GM12874 (cell line): ENCODE measurements around the gene SIGLECL1.

Experiments
- TF ChIP-seq, protein P1 (sequence below): IDR thresholded peaks from 2 replicates; pipeline ENCODE4 v1.5.1; 2011; ENCODE audit warnings: low read depth, mild to moderate bottlenecking, control low read depth, low read length, moderate library complexity; ENCODE audit not compliant: insufficient read depth

SIGLECL1 gene

DNA sequence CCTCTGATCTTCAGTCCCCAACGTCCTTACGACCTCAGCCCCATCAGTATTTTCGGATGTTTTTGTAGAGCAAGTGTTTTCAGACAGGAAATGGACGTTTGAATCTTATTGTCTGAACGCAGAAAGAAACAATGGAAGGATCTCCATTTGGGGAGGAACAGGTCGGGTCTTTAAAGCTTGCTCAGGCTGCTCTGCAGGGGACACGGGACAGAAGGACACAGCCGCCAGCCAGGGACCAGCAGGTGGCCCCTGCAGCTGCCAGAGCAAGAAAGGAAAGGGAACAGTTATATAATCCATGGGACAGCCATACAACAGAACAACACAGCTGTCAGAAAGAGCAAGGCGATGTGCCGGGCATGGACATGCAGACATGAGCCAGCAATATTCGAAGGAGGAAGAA lies 42.1 kb downstream of the SIGLECL1 start:
- TF ChIP-seq, protein P1, sequence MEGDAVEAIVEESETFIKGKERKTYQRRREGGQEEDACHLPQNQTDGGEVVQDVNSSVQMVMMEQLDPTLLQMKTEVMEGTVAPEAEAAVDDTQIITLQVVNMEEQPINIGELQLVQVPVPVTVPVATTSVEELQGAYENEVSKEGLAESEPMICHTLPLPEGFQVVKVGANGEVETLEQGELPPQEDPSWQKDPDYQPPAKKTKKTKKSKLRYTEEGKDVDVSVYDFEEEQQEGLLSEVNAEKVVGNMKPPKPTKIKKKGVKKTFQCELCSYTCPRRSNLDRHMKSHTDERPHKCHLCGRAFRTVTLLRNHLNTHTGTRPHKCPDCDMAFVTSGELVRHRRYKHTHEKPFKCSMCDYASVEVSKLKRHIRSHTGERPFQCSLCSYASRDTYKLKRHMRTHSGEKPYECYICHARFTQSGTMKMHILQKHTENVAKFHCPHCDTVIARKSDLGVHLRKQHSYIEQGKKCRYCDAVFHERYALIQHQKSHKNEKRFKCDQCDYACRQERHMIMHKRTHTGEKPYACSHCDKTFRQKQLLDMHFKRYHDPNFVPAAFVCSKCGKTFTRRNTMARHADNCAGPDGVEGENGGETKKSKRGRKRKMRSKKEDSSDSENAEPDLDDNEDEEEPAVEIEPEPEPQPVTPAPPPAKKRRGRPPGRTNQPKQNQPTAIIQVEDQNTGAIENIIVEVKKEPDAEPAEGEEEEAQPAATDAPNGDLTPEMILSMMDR = no peak

DNA sequence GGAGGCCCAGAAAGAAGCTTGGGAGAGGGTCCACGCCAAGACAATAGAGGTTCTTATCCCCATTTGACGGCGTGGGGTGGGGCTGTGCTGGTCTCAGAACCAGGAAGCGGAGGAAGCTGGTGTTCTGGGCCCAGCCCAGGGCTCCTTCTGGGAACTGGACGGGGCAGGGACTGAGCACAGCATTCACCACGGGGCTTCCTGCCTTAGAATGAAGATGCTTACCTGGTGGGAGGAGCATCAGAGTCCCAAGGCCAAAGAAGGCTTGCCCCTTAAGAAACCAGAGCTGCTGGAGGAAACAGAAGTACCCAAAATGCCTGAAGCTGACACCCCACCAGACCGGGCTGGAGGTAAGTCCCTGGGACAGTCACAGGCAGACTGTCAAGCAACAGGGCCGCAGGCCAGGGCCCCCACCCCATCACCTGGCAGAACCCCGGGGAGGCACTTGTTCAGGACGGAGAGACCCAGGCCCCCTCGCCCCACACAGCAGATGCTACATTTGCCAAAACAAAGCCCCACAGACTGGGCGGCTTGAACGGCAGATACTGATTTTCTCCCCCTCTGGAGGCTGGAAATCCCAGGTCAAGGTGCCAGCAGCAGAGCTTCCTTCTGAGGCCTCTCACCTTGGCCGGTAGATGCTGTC lies 42.8 kb downstream of the SIGLECL1 start:
- TF ChIP-seq, protein P1 = no peak

DNA sequence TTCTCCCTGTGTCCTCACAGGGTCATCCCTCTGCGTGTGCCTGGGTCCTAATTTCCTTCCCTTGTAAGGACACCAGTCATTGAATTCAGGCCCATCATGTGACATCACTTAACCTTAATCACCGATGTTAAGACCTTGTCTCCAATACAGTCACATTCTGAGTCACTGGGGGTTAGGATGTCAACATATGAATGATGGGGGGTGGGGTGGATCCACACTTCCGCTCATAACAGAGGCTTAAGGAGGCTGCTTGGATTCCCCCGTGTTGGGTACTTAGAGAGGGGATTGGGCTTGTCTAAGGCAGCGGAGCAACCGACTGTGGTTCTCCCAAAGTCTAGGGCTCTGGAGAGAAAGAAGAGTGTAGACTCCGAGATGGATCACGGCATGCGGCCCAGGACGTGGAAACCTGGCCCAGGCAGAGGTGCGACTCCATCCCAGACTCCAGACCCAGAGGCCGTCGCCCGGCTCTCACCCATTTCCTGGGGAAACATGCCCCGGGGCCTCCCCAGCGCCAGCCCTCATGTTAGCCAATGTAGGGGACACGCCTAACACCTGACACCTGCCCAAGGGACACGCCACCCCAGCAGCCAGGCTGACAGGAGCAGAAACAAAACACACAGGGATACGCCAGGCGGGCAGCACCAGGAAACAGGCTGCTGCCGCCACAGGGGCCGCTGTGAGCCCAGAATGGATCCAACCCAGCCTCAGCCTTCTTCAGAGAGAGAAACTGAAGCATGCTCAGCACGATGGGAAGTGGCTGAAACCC lies 43.5 kb downstream of the SIGLECL1 start:
- TF ChIP-seq, protein P1 = no peak

DNA sequence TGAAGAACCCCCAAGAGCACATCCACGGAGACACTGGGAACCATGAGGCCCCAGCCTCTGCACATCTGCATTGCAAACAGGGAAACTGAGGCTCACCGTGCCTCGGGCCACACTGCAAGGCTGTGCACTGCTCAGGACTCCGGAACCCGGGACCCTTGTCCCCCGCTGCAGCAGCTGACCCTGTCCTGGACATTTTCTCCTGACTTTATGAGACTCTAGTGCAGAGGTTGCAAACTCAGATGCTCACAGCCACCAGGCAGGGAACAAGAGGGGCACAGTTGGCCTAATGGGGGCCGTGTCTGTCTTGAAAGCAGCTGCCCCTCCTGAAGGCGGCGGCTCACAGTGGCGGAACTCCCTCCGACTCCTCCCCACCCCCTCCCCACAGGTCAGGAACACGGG lies 44.1 kb downstream of the SIGLECL1 start:
- TF ChIP-seq, protein P1 = no peak

DNA sequence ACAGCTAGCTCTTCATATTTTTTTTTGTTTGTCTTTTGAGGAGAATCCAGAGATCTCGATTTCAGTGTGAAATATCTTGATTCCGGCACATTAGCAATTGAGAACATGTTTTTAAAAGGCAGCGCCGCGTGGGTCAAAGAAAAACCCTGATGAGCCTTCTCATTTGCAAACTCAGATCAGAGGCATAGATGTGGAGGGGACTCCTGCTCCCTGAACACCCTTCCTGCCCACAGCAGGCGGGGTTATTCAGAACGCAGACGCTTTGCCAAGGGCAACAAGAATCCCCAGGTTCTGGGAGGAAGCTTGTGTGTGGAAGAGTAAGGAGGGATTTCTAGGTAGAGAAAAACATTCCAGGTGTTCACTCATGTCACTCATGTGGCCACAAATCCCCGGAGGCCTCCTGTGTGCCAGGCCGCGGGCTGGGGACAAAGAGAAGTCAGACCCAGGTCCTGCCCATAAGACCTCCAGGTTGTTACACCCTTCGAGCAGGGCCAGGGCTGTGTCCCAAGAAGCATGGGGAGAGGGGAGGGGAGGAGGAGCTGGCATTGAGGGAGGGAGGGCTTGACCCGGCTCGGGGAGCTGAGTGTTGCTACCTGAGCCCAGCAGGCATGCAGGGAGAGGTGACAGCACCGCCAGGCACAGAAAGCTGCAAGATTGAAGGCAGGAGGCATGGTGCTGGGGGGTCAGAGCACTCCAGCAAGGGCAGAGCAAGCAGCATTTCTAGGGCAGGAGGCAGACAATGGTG lies 44.7 kb downstream of the SIGLECL1 start:
- TF ChIP-seq, protein P1 = no peak

DNA sequence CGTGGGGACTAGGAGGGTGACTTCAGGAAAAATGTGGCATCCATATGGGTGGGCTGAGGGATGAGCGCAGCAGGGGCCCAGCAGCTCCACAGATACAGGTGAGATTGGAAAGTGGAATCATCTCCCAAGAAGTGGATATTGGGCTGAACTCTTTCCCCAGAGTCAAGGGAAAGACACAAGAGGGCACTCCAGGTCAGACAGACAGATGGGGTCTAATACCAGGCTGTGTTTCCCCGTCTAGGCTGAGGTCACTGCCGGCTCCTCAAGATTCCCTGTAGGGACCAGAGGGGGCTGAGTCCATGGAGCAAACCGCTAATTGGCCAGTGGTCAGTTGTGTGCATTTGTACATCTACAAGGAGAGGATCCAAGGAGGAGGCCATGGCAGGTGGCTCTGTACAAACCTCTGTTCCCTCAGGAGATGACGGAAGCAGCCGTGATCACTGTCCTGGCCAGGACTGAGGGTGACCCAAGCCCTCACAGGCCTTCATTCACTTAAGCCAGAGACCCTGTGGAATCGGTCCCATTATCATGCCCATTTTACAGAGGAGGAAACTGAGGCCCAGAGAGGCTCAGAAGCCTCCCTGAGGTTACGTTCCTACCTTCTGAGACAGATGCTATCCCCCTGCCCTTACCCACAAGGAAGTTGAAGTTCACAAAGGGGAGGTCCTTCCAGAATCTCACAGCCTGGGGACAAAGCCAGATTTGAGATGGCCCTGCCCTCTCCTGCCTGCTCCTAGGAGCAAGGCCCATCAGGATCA lies 45.6 kb downstream of the SIGLECL1 start:
- TF ChIP-seq, protein P1 = no peak

DNA sequence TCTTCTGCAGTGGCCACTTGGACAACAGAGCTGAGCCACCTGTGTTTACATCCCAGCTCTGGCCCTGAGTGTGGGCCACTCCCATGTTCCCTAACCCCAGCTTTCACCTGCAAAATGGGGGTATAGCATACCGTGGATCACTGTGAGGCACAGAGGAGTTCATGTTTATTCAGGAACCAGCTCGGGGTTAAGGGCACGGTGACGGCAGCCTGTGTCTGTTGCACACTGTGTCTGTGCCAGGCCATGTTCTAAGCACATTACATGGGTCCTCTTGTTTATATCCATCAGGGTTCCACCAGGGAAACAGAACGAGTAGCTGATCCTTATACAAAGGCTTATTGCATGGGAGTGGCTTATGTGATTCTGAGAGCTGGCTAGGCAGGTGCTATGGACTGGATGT lies 46.5 kb downstream of the SIGLECL1 start:
- TF ChIP-seq, protein P1 = no peak
